ENCODE results near the gene EHD4. TPM values are rescaled to one million over a fixed set of nuclear protein-coding genes. Genes with fewer than 3 reads are reported as not detected.

EHD4 gene
- total RNA-seq, 1 donor from 2014 or later: 30.2 TPM

DNA sequence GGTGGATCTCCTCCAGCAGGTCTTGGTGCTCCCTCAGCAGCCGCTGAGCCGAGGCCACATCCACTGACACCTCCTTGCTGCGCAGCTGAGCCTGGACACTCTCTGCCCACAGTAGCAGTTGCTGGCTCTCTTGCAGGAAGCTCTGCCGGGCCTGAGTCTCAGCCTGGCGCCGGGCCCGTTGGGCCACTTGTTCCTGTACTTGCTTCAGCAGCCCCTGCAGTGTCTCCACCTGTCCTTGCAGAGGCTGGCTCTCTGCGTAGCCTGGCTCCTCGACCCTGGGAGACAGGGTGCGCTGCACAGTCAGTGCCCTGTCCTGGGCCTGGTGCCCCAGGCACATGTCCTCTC lies 94.0 kb downstream of the EHD4 start:
- no peak overlapping the region for H3K4me3 ChIP-seq (ENCODE audit: low read depth, low read length)
- TF ChIP-seq, protein P1, sequence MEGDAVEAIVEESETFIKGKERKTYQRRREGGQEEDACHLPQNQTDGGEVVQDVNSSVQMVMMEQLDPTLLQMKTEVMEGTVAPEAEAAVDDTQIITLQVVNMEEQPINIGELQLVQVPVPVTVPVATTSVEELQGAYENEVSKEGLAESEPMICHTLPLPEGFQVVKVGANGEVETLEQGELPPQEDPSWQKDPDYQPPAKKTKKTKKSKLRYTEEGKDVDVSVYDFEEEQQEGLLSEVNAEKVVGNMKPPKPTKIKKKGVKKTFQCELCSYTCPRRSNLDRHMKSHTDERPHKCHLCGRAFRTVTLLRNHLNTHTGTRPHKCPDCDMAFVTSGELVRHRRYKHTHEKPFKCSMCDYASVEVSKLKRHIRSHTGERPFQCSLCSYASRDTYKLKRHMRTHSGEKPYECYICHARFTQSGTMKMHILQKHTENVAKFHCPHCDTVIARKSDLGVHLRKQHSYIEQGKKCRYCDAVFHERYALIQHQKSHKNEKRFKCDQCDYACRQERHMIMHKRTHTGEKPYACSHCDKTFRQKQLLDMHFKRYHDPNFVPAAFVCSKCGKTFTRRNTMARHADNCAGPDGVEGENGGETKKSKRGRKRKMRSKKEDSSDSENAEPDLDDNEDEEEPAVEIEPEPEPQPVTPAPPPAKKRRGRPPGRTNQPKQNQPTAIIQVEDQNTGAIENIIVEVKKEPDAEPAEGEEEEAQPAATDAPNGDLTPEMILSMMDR (conservative IDR thresholded peaks at IDR 0.05; ENCODE audit: low read depth, low read length): no peak
- DNase-seq (ENCODE audit: low read depth): no peak

DNA sequence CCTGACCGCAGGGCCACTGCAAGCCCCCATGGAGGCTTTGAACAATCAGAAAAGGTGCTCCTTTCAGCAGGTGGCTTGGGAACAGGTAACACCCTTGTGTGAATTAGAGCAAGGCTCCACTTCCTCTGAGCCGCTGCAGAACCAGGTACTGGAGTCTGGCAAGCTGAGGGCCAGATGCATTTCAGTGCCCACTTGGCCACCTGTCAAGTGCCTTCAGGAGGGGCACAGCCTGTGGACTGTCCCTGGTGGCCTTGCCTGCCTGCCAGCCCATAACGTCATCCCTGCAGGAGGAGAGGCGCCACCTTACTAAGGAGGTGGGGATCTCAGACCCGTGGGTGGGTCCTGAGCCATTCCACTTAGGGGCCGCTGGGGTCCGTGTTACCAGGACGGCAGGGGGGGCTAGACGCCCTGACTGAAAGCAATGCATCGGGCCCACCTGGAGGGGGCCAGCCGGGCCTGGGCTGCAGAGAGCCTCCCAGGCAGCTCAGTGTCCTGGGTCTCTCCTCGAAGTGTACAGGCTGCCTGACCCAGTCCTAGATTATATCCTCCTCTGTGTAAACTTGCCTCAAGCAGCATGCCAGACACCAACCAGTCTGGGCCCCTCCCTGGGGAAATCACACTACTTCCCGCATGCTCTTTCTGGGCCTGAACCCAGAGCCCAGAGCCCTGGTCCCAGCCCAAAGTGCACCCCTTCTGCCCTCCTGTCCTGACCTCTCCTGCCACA lies 94.6 kb downstream of the EHD4 start:
- TF ChIP-seq, protein P1 (conservative IDR thresholded peaks at IDR 0.05; ENCODE audit: low read depth, low read length): no peak
- DNase-seq (ENCODE audit: low read depth): no peak
- no peak overlapping the region for H3K4me3 ChIP-seq (ENCODE audit: low read depth, low read length)

DNA sequence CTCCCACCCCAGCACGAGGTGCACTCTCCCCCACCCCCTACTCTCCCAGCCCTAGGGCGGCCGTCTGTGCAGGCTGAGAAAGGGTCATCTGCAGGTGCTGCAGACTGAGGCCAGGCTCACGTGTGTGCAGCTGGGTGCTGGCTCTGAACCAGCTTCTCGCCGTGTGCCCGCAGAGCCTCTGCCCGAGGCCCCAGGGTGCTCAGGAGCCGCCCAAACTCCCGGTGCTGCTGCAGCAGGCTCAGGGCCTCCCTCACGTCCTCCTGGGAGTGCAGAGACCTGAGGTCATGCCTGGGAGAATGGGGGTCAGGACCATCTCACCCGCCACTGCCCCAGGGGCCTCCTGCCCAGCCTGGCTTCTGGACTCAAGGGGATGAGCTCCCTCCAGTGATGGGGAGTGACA lies 95.7 kb downstream of the EHD4 start:
- TF ChIP-seq, protein P1 (conservative IDR thresholded peaks at IDR 0.05; ENCODE audit: low read depth, low read length): no peak
- H3K4me3 ChIP-seq (ENCODE audit: low read depth, low read length): no peak overlapping the region
- no peak for DNase-seq (ENCODE audit: low read depth)

DNA sequence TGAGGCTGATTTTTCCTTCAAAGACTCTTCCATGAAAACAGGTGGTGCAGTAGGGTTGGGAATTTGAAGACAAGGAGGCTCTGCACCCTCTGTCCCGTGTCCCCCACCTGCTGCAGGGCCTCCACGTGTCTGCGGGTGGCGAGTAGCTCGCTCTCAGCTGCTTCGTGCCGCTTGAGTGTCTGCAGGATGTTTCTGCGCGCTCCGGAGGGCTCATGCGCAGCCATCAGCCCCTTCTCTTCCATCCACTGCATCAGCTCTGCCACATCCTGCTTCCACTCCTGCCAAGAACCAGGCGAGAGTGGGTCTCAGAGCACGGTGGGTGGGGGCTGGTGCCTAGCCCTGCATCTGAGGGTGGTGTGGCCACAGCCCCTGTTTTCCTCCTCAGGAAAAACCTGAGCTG lies 96.3 kb downstream of the EHD4 start:
- TF ChIP-seq, protein P1 (conservative IDR thresholded peaks at IDR 0.05; ENCODE audit: low read depth, low read length): no peak
- DNase-seq (ENCODE audit: low read depth): no peak
- H3K4me3 ChIP-seq (ENCODE audit: low read depth, low read length): no peak overlapping the region

DNA sequence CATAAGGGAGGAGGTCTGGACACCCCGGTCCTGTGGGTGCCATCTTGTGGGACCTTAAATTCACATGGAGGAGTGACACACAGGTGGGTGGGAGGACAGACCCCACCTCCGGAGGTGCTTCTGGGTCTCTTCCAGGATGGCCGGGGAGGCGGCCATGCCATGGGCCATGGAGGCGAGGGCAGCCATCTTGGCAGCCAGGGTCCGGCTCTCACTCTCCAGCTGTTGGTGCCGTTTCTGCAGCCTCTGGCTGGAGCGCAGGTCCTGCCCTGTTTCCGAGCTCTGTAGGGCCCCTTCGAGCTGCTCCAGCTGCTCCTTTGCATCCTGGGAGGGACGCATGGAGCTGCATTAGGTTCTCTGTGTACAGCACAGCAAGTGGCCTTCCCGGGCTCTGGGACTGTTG lies 97.6 kb downstream of the EHD4 start:
- TF ChIP-seq, protein P1 (conservative IDR thresholded peaks at IDR 0.05; ENCODE audit: low read depth, low read length): no peak
- DNase-seq (ENCODE audit: low read depth): no peak
- no peak overlapping the region for H3K4me3 ChIP-seq (ENCODE audit: low read depth, low read length)

DNA sequence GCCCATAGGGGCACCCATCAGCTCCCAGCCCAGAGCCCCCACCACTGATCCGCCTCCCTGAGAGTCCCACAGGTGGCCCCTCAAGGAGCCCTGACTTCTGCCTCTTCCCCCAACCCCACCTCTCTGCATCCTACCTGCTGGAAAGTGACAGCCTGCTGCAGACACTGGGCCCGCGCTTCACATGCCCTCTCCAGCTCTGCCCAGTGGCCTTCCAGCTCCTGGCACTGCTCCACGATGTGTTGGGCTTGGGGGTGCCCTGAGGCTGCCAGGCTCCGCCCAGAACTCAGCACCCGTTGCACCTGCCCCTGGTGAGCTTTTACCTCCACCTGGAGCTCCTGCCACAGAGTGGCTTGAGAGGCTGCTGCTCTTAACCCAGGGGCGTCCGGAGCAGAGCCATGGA lies 98.6 kb downstream of the EHD4 start:
- DNase-seq (ENCODE audit: low read depth): no peak

More for the DNA sequence above, 98.6 kb downstream of the EHD4 start:
- TF ChIP-seq, protein P1 (conservative IDR thresholded peaks at IDR 0.05; ENCODE audit: low read depth, low read length): no peak
- H3K4me3 ChIP-seq (ENCODE audit: low read depth, low read length): no peak overlapping the region

All from epithelial cell of proximal tubule (primary cell).